Calu3 (cell line): ENCODE results near the gene NSMCE4A. TPM values are rescaled to one million over a fixed set of nuclear protein-coding genes. Genes with fewer than 3 reads are reported as not detected.

Source experiments
- BruUV-seq: library from RNA; stranded (reverse); fragments of 400-500 nt; replicated peaks from 2 replicates; lab custom pipeline; 2021; lab: Mats Ljungman, UMichigan
- CTCF ChIA-PET: fragments of 300-600 bp; sonication (Branson Sonifier 250); formaldehyde crosslinking; loops from one replicate; lab custom pipeline; 2022; ENCODE audit warnings: antibody characterized with exemption; lab: Charles Lee
- DNase-seq: peaks from one replicate; pipeline ENCODE4 v3.0.0; 2022
- H3K27ac Mint-ChIP-seq: one replicate; pipeline ENCODE4 v1.8.0; 2022; ENCODE audit warnings: mixed read lengths; ENCODE audit not compliant: unreplicated experiment
- H3K27me3 Mint-ChIP-seq: one replicate; pipeline ENCODE4 v1.8.0; 2022; ENCODE audit warnings: mixed read lengths; ENCODE audit not compliant: unreplicated experiment
- H3K36me3 Mint-ChIP-seq: one replicate; pipeline ENCODE4 v1.8.0; 2022; ENCODE audit warnings: mild to moderate bottlenecking, moderate library complexity, mixed read lengths; ENCODE audit not compliant: insufficient read depth, unreplicated experiment
- H3K4me1 Mint-ChIP-seq: one replicate; pipeline ENCODE4 v1.8.0; 2022; ENCODE audit warnings: mild to moderate bottlenecking, low read depth, mixed read lengths; ENCODE audit not compliant: unreplicated experiment
- H3K4me3 Mint-ChIP-seq: one replicate; pipeline ENCODE4 v1.8.0; 2022; ENCODE audit warnings: mild to moderate bottlenecking, low read depth, moderate library complexity, mixed read lengths; ENCODE audit not compliant: unreplicated experiment
- H3K9me3 Mint-ChIP-seq: one replicate; pipeline ENCODE4 v1.8.0; 2022; ENCODE audit warnings: low read depth, mixed read lengths; ENCODE audit not compliant: unreplicated experiment
- CTCF ChIP-seq: fragments of 200-600 bp; IDR thresholded peaks from one replicate; pipeline ENCODE4 v1.8.0; 2022; ENCODE audit warnings: antibody characterized with exemption; ENCODE audit not compliant: unreplicated experiment
- intact Hi-C: fragments of 100-400 bp; cut with micrococcal nuclease; formaldehyde crosslinking; loops from one replicate; pipeline ENCODE4 v1.10.0; 2022; ENCODE audit not compliant: unreplicated experiment
- total RNA-seq: library from RNA; stranded (reverse); gene quantifications from 2 replicates; pipeline ENCODE4 v1.2.3, GENCODE V29; 2022

NSMCE4A gene
- total RNA-seq, 1 experiment from 2014 or later, result 28.8 TPM

DNA sequence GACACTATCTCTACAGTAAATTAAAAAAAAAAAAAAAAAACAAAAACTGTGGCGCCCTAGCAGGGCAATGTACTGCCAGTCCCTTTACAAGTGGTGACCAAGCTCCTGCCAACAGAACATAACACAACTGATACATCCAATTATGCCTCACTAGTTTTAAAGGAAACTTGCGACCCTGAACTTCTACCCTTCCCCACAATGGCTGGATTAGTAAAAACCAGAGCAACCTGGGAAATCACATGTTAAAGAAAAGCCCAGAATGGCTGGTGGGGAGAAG lies 63.7 kb downstream of the NSMCE4A start:
- no peaks in the 10 kb centered on the region for H3K27me3 Mint-ChIP-seq
- H3K4me3 Mint-ChIP-seq, result no peak overlapping the region
- BruUV-seq, result no TSS peak
- H3K36me3 Mint-ChIP-seq, result no peaks in the 10 kb centered on the region
- no peak for TF ChIP-seq CTCF
- intact Hi-C loops, result no loop called here
- DNase-seq, result no peak
- H3K4me1 Mint-ChIP-seq, result no peaks in the 10 kb centered on the region
- no peaks in the 10 kb centered on the region for H3K9me3 Mint-ChIP-seq
- no peak overlapping the region for H3K27ac Mint-ChIP-seq
- CTCF ChIA-PET, result interaction anchor here (0.7 kb wide), 1 partner anchor 68 kb away, joined by 3 read pairs; no protein-coding TSS in a partner anchor

DNA sequence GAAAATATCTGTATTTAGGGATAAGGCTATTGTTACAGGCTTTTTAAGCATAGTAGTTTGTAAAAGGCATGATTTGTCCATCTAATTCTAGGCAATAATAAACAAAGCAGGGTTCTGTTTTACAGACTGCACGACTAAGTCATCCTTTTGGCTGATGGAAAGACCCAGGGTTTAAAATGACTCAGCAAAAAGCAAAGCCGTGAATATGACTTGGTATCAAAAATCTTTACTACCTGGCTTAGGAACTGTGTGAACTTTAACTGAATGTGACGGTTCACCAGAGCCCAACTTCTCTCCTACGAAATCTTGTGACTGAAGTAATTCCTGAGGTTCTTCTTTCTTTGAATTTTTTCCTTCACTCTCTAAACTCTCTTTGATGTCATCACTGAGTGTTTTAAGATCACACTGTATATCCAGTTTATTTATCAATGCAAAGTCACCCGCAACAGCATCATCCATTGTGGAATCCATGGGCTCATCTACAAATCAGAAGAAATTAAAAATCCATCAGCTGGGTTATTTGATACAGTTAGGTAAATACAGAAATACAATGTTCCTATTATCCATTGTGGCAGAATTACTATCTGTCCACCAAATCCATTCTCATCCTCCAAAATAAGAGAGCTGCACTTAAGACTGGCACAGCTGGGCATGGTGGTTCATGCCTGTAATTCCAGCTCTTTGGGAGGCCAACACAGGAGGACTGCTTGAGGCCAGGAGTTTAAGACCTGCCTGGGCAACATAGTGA lies 64.2 kb downstream of the NSMCE4A start:
- intact Hi-C loops, result no loop called here
- Mint-ChIP-seq H3K36me3 (no peaks in the 10 kb centered on the region), H3K4me3 (no peak overlapping the region), H3K27ac (no peak overlapping the region), H3K27me3 (no peaks in the 10 kb centered on the region), H3K4me1 (no peaks in the 10 kb centered on the region), H3K9me3 (no peaks in the 10 kb centered on the region)
- no TSS peak for BruUV-seq
- DNase-seq, result no peak
- CTCF ChIA-PET, result interaction anchor here (0.7 kb wide), 1 partner anchor 68 kb away, joined by 3 read pairs; no protein-coding TSS in a partner anchor
- TF ChIP-seq CTCF, result no peak

Other genes starting within 250 kb of the NSMCE4A start
- gene ATE1, start 47.2 kb downstream of the NSMCE4A start, total RNA-seq, result 17.3 and 18.7 TPM in 2 replicates
- 24.4 and 26.5 TPM in 2 replicates for gene TACC2, start 13.9 kb upstream of the NSMCE4A start, total RNA-seq